ENCODE data around the gene BHLHE40. TPM values are rescaled to one million over a fixed set of nuclear protein-coding genes. Genes with fewer than 3 reads are reported as not detected.

The BHLHE40 gene
- total and polyA plus RNA-seq, 2 donors (not counting 1 experiment from before 2014, with no cell fraction given): 16.7 to 28.4 TPM

- H3K4me3 ChIP-seq (replicated peaks in 1 of 4; ENCODE audit: control extremely low read depth in 1 of 4, insufficient read depth in 1 of 4, low read depth in 3 of 4, low read length in 4 of 4): no peak overlapping the region
- no peaks in the 10 kb centered on the region for H3K9me3 ChIP-seq (ENCODE audit: control insufficient read depth, insufficient read depth, low read depth, low read length)
- no peak overlapping the region for H2AFZ ChIP-seq (ENCODE audit: low read length)
- no peak overlapping the region for H3K4me2 ChIP-seq (ENCODE audit: extremely low read depth, insufficient read depth, low read length)
- H3K27ac ChIP-seq (ENCODE audit: insufficient read depth, low read length): no peak overlapping the region
- no peaks in the 10 kb centered on the region for H4K20me1 ChIP-seq (ENCODE audit: control insufficient read depth, extremely low read depth, insufficient read depth, low read length)
- no peaks in the 10 kb centered on the region for H3K36me3 ChIP-seq (ENCODE audit: control insufficient read depth, insufficient read depth, low read length)
- no peak for DNase-seq (ENCODE audit: low read depth in 2 of 2)
- H3K9ac ChIP-seq (ENCODE audit: insufficient read depth, low read length): no peak overlapping the region
- H3K27me3 ChIP-seq (ENCODE audit: control insufficient read depth, insufficient read depth, low read length): no peaks in the 10 kb centered on the region
- H3K79me2 ChIP-seq (ENCODE audit: control insufficient read depth, insufficient read depth, low read length): no peaks in the 10 kb centered on the region
- no peak for TF ChIP-seq CTCF (conservative IDR thresholded peaks at IDR 0.05 in 1 of 2, IDR thresholded peaks at IDR 0.05 in 1 of 2; ENCODE audit: low read depth in 1 of 2, low read length in 2 of 2)
- TF ChIP-seq EZH2 (IDR thresholded peaks at IDR 0.05; ENCODE audit: low read length, missing control alignments): no peak
- H3K4me1 ChIP-seq (ENCODE audit: control insufficient read depth, extremely low read depth, insufficient read depth, low read length): no peaks in the 10 kb centered on the region
These were observed 30.2 kb upstream of the BHLHE40 start for GRCh38 chr3:4949004-4949403.

GRCh38 chr3:4949659-4950058 is 29.6 kb upstream of the BHLHE40 start:
- no peak for DNase-seq (ENCODE audit: low read depth in 2 of 2)
- no peaks in the 10 kb centered on the region for H3K9me3 ChIP-seq (ENCODE audit: control insufficient read depth, insufficient read depth, low read depth, low read length)
- no peaks in the 10 kb centered on the region for H4K20me1 ChIP-seq (ENCODE audit: control insufficient read depth, extremely low read depth, insufficient read depth, low read length)
- no peak for TF ChIP-seq EZH2 (IDR thresholded peaks at IDR 0.05; ENCODE audit: low read length, missing control alignments)
- no peaks in the 10 kb centered on the region for H3K79me2 ChIP-seq (ENCODE audit: control insufficient read depth, insufficient read depth, low read length)
- no peak overlapping the region for H3K4me2 ChIP-seq (ENCODE audit: extremely low read depth, insufficient read depth, low read length)
- H3K9ac ChIP-seq (ENCODE audit: insufficient read depth, low read length): no peak overlapping the region
- no peaks in the 10 kb centered on the region for H3K36me3 ChIP-seq (ENCODE audit: control insufficient read depth, insufficient read depth, low read length)
- no peaks in the 10 kb centered on the region for H3K27me3 ChIP-seq (ENCODE audit: control insufficient read depth, insufficient read depth, low read length)
- H3K4me1 ChIP-seq (ENCODE audit: control insufficient read depth, extremely low read depth, insufficient read depth, low read length): no peaks in the 10 kb centered on the region
- H3K4me3 ChIP-seq (replicated peaks in 1 of 4; ENCODE audit: control extremely low read depth in 1 of 4, insufficient read depth in 1 of 4, low read depth in 3 of 4, low read length in 4 of 4): no peak overlapping the region
- no peak overlapping the region for H2AFZ ChIP-seq (ENCODE audit: low read length)
- H3K27ac ChIP-seq (ENCODE audit: insufficient read depth, low read length): no peak overlapping the region

- no peaks in the 10 kb centered on the region for H3K27me3 ChIP-seq (ENCODE audit: control insufficient read depth, insufficient read depth, low read length)
- H3K79me2 ChIP-seq (ENCODE audit: control insufficient read depth, insufficient read depth, low read length): no peaks in the 10 kb centered on the region
- H3K9ac ChIP-seq (ENCODE audit: insufficient read depth, low read length): no peak overlapping the region
- H2AFZ ChIP-seq (ENCODE audit: low read length): no peak overlapping the region
- H3K4me1 ChIP-seq (ENCODE audit: control insufficient read depth, extremely low read depth, insufficient read depth, low read length): no peaks in the 10 kb centered on the region
- no peak overlapping the region for H3K4me3 ChIP-seq (replicated peaks in 1 of 4; ENCODE audit: control extremely low read depth in 1 of 4, insufficient read depth in 1 of 4, low read depth in 3 of 4, low read length in 4 of 4)
- H4K20me1 ChIP-seq (ENCODE audit: control insufficient read depth, extremely low read depth, insufficient read depth, low read length): no peaks in the 10 kb centered on the region
- H3K9me3 ChIP-seq (ENCODE audit: control insufficient read depth, insufficient read depth, low read depth, low read length): no peaks in the 10 kb centered on the region
- no peak overlapping the region for H3K27ac ChIP-seq (ENCODE audit: insufficient read depth, low read length)
- no peak for DNase-seq (ENCODE audit: low read depth in 2 of 2)
- no peak overlapping the region for H3K4me2 ChIP-seq (ENCODE audit: extremely low read depth, insufficient read depth, low read length)
- no peak for TF ChIP-seq EZH2 (IDR thresholded peaks at IDR 0.05; ENCODE audit: low read length, missing control alignments)
- no peak for TF ChIP-seq CTCF (conservative IDR thresholded peaks at IDR 0.05 in 1 of 2, IDR thresholded peaks at IDR 0.05 in 1 of 2; ENCODE audit: low read depth in 1 of 2, low read length in 2 of 2)
- H3K36me3 ChIP-seq (ENCODE audit: control insufficient read depth, insufficient read depth, low read length): no peaks in the 10 kb centered on the region
These were observed 28.9 kb upstream of the BHLHE40 start for GRCh38 chr3:4950351-4950784.

Data from fibroblast of lung (primary cell).